ENCODE data around the gene COL13A1. TPM values are rescaled to one million over a fixed set of nuclear protein-coding genes. Genes with fewer than 3 reads are reported as not detected.

Gene COL13A1
- total RNA-seq, 1 donor from 2014 or later: 5.3 TPM

DNA sequence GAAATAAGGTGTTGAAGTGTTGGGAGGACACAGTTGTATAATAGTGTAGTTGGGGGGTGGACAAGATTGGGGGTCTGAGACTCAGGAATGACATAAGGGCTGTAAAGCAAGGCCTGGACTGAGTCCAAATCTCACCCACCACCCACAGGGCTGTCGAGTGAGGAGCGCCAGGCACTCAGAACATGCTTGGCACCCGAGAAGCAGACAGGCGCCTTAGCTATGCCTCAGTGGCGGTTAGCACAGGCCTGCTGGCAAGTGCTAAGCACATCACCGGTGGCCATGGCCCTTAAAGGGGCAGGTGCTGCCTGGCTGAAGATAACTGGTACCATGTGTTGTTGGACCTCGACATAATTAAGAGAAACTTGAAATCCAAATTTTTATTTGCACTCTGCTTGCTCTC is 90.7 kb downstream of the COL13A1 start:
- DNase-seq: no peak

DNA sequence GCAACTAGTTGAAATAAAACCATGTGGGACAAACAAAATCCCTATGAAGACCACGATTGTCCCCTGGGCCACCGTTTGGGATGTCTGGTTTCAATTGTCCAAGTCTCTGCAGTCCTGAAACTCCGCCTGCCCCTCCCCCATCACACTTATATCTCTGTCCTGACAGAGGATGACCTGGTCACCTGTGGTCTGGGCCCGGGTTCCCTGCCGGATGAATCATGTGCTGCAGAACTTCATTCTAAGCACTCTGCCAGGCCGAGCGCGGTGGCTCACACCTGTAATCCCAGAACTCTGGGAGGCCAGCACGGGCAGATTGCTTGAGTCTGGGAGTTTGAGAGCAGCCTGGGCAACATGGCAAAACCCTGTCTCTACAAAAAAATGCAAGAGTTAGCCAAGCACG is 91.1 kb downstream of the COL13A1 start:
- DNase-seq: no peak

DNA sequence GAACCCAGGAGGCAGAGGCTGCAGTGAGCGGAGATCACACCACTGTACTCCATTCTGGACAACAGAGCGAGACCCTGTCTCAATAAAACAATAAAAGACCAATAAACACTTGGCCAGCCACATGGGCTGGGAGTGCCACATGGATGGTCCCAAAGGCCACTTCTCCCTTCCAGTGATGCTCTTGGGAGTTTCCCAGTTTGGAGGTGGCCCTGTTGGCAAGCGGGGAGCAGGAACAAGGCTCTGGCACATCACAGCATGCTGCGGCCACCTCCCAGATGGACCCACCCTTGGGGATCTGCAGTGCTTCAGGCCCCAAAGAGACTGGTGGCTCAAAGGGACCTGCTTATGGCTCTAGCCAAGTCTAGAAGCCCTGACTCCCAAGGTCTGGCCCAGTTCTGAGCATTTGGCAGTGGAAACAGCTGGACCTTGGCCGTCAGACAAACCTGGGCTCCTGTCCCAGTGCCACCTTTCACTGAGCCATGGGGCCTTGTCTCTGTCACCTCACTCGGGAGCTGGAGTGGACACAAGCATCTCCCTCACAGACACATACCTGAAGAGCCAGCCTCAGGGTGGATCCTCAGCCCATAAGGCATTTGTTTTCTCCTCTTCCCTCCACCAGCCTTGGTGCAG is 91.7 kb downstream of the COL13A1 start:
- no peak for DNase-seq

DNA sequence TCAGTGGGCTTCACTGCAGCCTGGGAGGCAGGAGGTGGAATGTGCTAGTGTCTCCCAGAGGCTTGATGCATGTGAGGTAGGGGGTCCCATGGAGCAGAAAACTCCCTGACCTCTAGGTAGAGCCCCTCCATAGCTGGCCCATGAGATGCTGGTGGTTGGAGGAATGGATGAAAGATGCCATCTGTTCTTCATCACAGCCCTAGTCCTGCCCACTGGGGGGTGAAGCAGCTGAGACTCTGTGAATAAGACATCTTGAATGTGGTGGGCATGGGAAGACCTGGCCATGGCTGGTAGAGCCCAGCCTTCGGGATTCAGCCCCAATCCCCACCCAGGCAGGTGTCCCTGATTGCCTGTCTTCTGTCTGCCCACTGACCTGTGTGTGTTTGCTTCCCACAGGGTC is 92.5 kb downstream of the COL13A1 start:
- no peak for DNase-seq

DNA sequence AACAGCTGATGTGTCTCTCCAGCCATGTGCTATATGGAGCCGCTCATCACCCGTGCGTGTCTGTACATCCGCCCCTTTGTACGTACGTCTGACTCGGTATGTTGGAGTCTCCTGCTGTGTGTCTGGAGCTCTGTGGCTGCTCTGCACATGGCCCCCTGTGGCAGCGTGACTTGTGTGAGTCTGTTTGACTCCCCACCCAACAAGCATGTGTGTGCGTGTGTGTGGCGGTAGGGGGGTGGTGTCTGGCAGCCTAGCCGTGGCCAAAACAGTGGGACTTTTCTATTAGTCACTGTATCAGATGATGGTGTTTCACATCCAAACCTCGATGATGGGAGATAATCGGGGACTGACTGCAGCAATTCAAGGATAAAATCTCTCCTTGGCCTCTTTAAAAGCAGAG is 94.1 kb downstream of the COL13A1 start:
- no peak for DNase-seq

DNA sequence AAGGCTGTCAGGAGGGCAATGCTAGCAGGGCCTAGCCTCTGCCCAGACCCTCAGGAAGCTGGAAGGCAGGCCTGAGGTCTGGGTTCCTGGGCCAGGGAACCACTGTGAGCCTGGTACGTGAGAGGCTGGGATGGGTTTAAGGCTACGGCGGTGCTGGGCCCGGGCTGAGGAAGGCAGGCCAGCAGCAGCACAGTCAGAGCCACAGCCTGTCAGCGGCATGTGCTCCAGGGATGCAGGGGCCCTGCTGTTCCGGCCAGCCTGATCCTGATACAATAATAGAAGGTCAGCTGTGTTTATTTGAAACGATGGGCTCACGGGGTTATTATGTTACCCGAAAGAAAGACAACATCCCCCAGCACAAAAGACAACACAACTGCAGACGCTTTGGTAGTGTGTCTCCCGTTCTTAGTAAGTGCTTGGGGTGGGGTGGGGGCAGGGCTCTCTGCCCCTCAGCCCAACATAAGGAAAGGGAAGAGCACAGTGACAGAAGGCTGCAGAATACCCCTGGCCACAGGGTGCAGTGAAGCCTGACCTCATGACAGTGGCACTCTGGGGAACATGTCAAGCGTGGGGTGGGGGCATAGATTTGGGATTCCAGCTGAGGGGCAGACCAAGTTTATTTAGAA is 95.0 kb downstream of the COL13A1 start:
- DNase-seq: no peak

DNA sequence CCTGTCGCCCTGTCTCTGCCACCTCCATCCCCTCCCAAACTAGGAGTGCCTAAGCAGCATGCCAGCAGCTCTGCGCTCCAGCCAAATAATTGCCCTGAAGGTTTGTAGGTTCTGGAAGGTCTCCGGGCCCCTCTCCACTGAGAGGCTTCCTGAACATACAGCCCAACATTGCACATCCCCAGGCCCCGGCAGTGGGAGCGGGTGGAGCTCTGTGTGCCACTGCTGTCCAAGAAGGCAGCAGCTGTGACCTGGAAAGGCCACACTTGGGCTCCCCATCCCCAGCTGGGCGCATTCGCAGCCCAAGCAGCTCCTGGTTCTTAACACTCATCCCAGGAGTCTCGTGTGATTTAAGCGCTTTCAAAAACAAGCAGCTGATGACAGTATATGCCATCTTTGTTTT is 95.7 kb downstream of the COL13A1 start:
- no peak for DNase-seq

DNA sequence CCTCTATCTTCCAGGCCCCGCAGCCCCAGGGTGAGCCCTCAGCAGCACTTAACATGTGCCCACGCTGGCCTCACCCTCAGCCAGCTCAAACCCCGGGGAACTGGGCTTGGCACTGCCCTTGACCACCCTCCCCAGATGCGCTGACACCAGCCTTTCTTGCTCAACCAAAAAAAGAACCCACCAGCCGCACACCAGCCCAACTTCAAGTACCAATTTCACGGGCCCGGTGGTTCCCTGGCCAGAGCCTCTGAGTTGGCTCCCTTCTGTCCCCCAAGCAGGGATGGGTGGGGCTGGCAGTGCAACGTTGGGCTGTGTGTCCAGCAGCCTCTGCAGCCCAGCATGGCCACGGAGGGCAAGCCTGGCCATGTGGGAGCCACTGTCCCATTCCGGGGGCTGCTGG is 96.3 kb downstream of the COL13A1 start:
- no peak for DNase-seq

DNA sequence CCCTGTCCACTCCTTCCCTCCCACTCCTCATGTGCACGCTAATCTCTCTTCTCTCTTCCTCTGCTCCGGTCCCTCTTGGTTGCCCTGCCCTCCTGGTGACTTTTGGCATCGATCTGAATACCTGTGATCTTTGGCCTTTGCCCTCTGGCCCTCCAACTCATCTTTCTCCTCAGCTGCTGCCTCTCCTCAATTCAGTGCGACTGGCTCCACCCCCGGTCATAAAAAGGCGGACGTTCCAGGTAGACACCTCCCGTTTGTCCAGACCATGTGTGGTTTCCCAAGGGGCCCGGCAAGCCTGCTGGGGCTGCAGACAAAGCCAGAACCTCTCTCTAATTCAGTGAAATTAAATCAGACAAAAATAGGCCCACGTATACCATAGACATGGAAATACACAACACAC is 96.8 kb downstream of the COL13A1 start:
- no peak for DNase-seq

DNA sequence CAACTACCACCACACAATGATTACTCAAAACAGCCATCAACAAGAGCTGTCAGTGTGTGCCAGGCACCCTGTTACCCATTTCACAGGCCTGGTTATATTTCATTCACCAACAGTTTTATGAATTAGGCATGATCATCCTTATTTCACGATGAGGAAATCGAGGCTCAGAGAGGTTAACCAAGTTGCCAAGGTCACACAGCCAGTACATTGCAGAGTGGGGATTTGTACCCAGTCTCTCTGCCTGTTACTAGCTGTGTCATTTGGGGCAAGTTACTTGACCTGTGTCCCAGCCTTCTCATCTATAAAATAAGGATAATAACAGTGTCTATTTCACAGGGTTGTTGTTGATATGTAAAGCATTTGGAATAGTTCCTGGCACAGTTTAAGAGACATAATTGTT is 97.2 kb downstream of the COL13A1 start:
- DNase-seq: no peak

DNA sequence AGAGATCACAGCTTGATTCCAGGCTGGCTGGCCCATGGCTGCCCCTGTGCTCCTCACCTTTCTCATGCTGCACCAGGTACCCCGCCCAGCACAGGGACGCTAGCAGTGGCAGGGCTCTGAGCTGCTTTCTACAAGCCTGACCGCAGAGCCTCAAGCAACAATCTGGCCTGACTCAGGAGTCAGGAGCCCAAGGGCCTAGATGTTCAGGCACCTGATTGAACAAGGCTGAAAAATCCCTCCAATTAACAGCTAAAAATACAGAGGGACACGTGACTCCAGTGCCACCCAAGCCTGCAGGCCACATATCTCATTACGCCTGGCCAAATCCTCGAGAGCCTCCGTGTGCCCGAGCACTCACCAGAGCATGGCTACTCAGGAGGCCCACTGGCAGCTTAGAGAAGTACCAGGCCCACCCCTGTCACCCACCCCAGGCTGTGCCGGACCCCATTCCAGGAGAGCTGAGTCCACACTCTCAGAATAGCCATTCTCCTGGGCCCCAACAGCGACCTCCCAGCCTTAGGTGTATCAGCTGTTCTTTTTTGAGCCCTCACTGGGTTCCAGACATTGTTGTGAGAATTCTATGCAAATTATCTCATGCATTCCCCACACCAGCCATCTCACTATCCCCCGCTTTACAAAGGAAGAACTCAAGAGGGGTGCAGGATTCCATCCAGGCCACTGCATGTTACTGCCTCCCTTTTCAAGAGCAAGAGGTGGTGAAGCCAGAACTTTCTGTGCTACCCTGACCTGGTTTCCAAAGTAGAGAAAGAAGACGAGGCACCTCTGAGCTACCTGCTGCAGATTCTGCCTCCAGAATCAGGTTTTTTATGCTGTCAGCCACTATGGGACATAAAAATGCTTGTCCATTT is 98.3 kb downstream of the COL13A1 start:
- DNase-seq: no peak

DNA sequence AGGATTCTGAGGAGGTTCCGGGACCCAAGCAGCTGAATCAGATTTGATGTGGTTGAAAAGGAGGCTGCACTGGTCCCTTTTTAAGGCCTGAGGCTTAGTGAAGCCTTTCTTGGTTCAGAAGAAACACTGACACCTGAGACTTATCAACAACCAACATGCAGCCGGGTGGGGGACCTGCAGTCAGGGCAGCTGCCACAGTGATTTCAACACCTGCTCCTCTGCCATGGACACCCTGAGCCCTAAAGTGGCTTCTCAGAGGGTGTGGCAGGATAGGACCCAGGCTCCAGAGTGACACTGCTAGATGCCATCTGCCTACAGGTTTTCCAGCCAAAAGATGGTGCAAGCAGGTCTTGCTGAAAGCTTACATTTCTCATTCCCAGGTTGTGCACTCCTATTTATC is 99.3 kb downstream of the COL13A1 start:
- DNase-seq: no peak

DNA sequence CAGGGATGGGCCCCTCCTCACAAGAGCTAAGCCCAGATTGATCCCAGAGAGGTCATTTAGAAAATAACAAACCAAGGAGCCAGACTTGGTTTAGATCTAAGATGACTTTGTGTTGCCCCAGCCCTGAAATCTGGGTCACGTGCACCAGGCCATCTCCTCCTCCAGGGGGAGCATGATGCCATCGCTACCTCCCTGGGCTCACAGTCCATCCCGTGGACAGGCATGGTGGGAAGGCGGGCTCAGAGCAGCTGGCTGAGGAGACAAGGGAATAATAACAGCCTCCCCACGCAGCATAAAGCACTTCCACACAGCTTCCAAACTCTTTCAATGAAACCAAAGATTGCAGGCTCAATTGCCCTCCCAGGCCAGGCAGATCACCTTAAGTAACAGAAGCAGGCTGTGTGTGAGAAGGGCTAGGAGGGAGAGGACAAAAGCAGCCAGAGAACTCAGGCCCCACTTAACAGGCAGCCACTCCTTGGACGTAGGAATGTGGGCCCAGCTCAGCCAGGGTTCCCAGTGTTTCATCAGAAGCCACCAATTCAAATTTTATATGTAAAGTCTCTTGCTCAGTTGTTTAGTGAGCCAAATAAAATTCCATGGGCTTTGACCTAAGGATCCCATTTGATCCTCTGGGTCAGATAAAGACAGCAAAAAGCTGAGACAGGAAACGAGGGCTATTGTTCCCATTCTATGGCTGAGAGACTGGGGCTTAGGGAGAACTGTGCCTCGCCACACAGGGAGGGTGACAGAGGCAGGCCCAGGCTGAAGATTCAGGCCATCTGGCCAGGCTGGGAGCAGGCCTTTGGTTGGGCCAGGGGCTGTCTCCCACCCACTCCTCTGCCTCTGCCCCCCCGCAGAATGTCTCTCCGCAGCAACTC is 100.2 kb downstream of the COL13A1 start:
- peak; percentile 79 for DNase-seq

DNA sequence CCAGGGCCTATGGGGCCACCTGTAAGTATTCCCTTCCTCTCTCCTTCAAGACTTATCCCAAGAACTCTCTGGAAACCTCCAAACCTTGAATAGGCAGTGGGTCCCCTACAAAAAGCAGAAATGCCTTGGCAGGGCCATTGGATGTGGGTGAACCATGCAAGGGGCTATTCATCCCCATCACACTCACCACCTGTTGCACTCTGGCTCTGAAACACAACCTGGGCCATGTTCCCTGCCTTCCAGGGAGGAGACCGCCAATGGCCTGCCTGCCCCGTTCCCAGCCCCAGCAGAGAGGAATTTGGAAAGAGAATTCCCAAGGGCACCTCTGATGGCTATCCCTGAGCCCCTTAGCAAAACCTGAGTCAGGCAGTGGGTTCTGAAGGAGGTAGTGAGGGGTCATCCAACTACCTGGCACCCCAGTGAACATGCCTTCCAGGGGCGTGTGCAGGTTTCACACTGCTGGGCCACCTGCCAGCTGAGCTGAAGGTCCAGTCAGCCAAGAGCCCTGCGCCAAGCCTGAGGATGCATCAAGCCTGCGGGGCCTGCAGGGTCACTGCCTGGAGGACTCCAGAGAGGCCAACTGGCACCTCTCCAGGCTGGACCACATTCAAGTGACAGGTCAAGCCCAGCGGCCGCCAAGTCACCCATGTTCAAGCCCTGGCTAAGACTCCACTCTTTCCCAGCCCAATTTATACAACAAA is 101.3 kb downstream of the COL13A1 start:
- DNase-seq: no peak

DNA sequence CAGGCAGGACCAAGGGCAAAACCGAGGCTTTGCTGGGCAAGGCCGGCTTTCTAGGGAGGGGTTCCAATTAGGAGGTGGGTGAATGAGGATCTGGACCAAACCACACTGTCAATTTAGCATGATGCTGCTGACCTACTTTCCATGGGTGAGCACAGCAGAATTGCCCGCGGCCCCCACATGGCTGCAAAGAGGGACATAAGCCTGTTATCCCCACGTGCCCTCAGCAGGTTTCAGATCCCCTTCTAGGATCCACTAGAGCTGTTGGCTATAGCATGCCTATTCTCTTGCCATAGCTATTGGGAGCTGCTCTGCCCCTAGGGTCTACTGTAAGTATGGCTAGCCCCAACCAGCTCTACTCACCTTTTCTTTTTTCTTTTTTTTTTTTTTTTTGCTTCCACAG is 102.8 kb downstream of the COL13A1 start:
- DNase-seq: no peak

DNA sequence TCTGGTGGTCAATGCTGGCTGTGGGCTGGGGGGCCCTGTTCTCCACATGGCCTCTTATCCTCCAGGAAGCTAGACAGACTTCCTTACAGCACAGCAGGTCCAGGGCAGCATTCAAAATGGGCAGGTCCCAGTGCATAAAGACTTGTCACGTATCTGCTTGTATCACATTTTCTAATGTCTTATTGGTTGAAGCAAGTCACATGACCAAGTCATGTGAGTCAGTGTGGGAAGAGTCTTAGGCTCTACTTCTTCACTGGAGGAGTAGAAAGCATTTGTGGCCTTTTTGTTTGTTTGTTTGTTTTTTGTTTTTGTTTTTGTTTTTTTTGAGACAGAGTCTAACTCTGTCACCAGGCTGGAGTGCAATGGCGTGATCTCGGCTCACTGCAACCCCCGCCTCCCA is 104.7 kb downstream of the COL13A1 start:
- DNase-seq: no peak

DNA sequence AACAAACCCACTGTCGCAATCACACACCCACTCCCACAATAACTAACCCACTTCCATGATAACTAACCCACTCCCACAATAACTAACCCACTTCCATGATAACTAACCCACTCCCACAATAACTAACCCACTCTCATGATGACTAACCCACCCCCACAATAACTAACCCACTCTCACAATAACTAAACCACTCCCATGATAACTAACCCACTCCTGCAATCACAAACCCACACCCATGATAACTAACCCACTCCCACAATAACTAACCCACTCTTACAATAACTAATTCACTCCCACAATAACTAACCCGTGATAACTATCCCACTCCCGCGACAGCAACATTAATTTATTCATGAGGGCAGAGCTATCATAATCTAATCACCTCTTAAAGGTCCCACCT is 105.8 kb downstream of the COL13A1 start:
- DNase-seq: no peak

DNA sequence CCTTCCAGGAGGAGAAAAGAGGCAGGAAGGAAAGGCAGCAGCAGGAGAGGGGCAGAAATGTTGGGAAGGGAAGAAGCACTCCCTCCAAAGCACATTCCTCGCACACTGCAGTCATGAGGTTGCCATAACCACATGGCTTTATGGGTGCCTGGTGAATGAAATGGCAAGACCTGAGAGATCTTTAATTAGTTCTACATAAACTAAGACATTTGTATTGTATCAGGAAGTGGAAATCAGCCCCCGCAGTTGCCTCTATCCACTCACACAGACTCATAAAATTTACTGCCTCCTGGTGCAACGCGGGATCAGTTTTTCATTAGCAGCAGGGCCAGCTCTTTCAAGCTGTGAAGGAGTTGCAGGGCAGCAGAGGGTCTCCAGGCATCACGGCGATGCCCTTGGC is 106.4 kb downstream of the COL13A1 start:
- DNase-seq: no peak

DNA sequence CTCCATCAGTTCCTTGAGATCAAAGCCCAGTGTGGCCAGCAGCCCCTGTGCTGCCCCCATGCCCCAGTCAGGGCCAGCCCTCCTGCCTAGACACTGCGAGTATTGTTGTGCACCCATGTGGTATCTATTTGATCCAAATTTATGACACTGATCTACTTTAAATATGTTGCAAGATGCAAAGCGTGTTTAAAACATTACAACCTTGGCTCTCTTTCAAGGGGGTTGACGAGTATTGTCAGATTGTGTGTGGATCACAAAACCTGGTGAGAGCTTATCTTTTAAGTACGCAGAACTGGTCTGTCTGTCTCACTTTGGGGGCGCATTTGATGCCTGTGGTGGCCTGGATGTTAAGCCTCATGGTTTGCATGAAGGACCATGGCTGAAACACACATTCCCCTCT is 108.9 kb downstream of the COL13A1 start:
- no peak for DNase-seq

DNA sequence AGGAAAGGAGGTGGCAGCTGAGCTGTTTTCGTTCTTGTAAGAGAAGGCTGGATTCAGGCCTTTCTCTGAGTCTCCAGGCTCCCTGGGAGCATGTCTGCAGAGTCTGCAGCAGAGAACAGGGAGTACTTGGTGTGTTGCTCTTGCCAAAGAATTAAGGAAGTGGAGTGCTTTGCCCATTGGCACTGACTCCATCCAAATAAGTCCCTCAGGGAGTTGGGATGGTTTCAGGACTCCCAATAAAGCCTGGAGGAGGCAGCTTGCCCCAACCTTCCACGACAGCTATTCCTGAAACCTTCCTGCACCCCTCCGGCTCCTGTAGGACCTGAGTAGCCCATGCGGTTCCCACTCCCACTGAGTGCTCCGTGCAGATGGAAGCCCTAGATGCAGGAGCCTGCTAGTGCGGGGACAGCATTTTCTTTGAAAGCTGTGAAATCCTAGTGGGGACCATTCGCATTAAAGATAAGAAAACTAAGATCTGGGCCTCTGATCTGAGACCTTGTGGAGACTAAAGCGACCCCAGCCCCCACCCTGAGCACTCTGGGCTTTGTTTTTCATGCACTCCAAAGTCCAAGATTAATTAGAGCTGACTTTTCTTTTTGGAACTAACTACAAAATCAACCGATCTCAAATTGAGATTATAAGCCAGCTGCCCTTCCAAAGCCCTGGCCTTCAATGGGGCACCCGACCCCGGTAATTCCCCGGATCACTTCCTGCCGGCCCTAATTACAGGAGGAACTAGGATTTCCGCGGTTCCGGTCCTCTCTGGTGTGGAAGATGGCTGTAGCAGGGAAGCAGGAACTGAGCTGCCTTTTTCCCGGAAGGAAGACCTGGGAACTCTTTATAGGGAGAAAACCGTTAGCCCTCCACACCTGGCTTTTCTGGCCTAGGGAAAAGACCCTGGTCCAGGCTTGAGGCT is 110.2 kb downstream of the COL13A1 start:
- peak; percentile 7 for DNase-seq

DNA sequence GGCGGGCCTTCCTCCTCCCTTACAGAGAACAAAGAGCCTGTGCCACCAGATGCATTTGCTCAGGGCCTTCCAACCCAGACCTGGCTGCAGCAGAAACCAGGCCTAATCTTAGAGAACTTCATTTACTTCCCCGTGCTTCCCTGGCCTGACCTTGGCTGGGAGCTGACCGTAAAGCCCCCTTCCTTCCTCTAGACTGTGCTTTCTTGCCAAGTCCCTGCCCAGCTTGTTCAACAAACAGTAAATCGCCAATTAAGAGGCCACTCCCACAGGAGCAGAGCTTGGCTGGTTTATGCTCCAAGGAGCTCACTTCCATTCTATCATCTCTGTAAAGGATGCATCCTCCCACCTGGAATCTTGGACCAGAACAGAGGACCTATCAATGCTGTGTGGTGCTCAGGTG is 110.9 kb downstream of the COL13A1 start:
- peak; percentile 38 for DNase-seq

Measured in dermis blood vessel endothelial cell (primary cell).